IgD-negative memory B cell (primary cell): Measurements from ENCODE around the gene FDX1. TPM values are rescaled to one million over a fixed set of nuclear protein-coding genes. Genes with fewer than 3 reads are reported as not detected.

Experiments used
- H3K27ac Mint-ChIP-seq, 3 donors: one replicate each; pipeline ENCODE4 v1.8.0; 2020 to 2022; ENCODE audit warnings: mild to moderate bottlenecking in 3 of 3, mixed read lengths in 3 of 3, moderate library complexity in 1 of 3
- H3K27me3 Mint-ChIP-seq: one replicate; pipeline ENCODE4 v1.8.0; 2021; ENCODE audit warnings: mixed read lengths
- H3K36me3 Mint-ChIP-seq: one replicate; pipeline ENCODE4 v1.8.0; 2020; ENCODE audit warnings: mild to moderate bottlenecking, mixed read lengths
- H3K4me1 Mint-ChIP-seq, 3 donors: one replicate each; pipeline ENCODE4 v1.8.0; 2020 to 2022; ENCODE audit warnings: mixed read lengths in 3 of 3, mild to moderate bottlenecking in 1 of 3
- H3K4me3 Mint-ChIP-seq, 4 donors: one replicate each; pipeline ENCODE4 v1.8.0; 2020 to 2022; ENCODE audit warnings: mild to moderate bottlenecking in 4 of 4, mixed read lengths in 4 of 4, moderate library complexity in 3 of 4
- H3K9me3 Mint-ChIP-seq, 3 donors: one replicate each; pipeline ENCODE4 v1.8.0; 2020 to 2021; ENCODE audit warnings: mixed read lengths in 3 of 3, mild to moderate bottlenecking in 1 of 3
- polyA plus RNA-seq: library from polyadenylated mRNA; unstranded; fragments of 300-500 nt; fragmentation: Illumina TruSeq; gene quantifications from one replicate; pipeline ENCODE4 v1.2.3, GENCODE V29; 2021

FDX1 gene
- polyA plus RNA-seq, 1 donor from 2014 or later: 18.6 TPM

- H3K4me3 Mint-ChIP-seq: no peak overlapping the region
- peaks cover 10% of the 10 kb centered on the region for H3K36me3 Mint-ChIP-seq
- H3K27me3 Mint-ChIP-seq: no peaks in the 10 kb centered on the region
- no peak overlapping the region for H3K27ac Mint-ChIP-seq
- no peaks in the 10 kb centered on the region for H3K9me3 Mint-ChIP-seq
- H3K4me1 Mint-ChIP-seq: peaks cover 0 to 1% (median 0%) of the 10 kb centered on the region in 3 donors
These were observed 41.0 kb downstream of the FDX1 start for GRCh38 chr11:110470716-110471115.

DNA sequence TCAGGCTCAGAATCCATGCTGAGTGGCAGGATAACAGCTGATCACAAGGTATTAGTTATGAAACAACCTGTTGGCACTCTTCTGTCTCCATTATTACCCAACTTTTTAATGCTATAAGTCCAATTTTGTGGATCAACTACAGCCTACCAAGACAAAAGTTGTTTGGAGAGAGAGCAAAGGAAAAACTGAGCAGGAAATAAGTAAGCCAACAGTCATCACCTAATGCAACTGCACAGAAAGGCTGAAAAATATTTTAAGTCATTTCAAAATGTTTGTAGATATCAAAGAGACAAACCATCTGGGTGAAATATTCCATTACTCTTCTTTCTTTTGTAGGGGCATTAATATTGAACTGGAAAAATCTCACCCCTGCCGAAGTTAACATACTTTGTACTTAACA lies 41.6 kb downstream of the FDX1 start:
- Mint-ChIP-seq H3K4me3 (no peak overlapping the region), H3K4me1 (peaks cover 0 to 1% (median 0%) of the 10 kb centered on the region in 3 donors), H3K27ac (no peak overlapping the region), H3K27me3 (no peaks in the 10 kb centered on the region), H3K36me3 (peaks cover 11% of the 10 kb centered on the region), H3K9me3 (no peaks in the 10 kb centered on the region)

DNA sequence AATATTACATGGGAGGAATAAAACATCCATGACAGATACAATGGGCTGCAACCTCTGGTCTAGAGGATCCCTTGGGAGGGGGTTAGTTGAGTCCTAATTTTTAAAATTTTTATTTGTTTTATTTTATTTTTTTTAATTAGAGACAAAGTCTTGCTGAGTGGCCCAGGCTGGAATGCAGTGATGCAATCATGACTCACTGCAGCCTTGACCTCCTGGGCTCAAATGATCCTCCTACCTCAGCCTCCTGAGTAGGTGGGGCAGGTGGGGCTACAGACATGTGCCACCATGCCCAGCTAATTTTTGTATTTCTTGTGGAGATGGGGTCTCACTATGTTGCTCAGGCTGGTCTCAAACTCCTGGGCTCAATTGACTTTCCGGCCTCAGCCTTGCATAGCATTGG lies 43.1 kb downstream of the FDX1 start:
- H3K27ac Mint-ChIP-seq: no peak overlapping the region
- peaks cover 0 to 1% (median 0%) of the 10 kb centered on the region in 3 donors for H3K4me1 Mint-ChIP-seq
- no peak overlapping the region for H3K4me3 Mint-ChIP-seq
- H3K9me3 Mint-ChIP-seq: no peaks in the 10 kb centered on the region
- H3K27me3 Mint-ChIP-seq: no peaks in the 10 kb centered on the region
- H3K36me3 Mint-ChIP-seq: peaks cover 10% of the 10 kb centered on the region

DNA sequence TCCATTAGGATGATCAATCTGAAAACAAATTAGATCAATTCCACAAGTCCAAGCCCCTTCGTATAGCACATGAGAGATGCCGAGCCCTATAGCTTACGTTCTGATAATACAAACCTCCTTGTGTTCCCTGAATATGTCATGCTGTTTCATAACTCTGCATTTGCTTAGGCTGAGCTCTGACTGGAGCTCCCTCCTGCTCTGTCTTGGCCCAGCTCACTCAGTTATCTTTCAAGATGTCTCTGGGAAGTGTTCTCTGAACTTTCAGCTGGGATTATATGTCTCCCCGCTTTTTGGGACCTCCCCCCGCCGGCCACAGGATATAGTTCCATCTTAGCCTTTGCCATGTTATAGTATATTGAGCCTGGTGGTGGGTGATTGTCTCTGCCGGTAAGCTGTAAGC lies 44.0 kb downstream of the FDX1 start:
- Mint-ChIP-seq H3K36me3 (peaks cover 7% of the 10 kb centered on the region), H3K27ac (no peak overlapping the region), H3K27me3 (no peaks in the 10 kb centered on the region), H3K4me1 (peaks cover 0 to 1% (median 0%) of the 10 kb centered on the region in 3 donors), H3K9me3 (no peaks in the 10 kb centered on the region), H3K4me3 (no peak overlapping the region)

DNA sequence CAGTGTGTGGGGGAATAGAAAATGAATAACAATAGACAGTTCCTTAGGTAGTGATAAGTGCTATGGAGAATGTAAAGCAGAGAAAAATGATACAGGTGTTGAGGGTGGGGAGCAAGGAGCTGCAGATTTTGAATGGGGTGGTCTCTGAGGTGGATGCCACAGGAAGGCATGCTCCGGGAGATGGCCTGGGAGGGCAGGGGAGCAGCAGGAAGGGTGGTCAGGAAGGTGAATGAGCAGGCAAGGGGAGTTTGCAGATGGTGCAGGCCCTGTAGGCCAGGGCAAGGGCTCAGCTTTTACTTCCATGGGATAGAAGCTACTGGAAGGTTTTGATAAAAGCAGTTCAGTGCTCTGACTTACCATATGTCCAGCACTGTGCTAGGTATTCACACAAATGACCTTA lies 44.8 kb downstream of the FDX1 start:
- Mint-ChIP-seq H3K27me3 (no peaks in the 10 kb centered on the region), H3K4me1 (peaks cover 0 to 6% (median 4%) of the 10 kb centered on the region in 3 donors), H3K4me3 (no peak overlapping the region), H3K36me3 (peaks cover 5% of the 10 kb centered on the region), H3K9me3 (no peaks in the 10 kb centered on the region), H3K27ac (no peak overlapping the region)

GRCh38 chr11:110475671-110476070 lies 45.9 kb downstream of the FDX1 start:
- peaks cover 0 to 7% (median 4%) of the 10 kb centered on the region in 3 donors for H3K4me1 Mint-ChIP-seq
- H3K27me3 Mint-ChIP-seq: no peaks in the 10 kb centered on the region
- H3K36me3 Mint-ChIP-seq: peaks cover 5% of the 10 kb centered on the region
- no peaks in the 10 kb centered on the region for H3K9me3 Mint-ChIP-seq
- H3K27ac Mint-ChIP-seq: no peak overlapping the region
- H3K4me3 Mint-ChIP-seq: no peak overlapping the region

DNA sequence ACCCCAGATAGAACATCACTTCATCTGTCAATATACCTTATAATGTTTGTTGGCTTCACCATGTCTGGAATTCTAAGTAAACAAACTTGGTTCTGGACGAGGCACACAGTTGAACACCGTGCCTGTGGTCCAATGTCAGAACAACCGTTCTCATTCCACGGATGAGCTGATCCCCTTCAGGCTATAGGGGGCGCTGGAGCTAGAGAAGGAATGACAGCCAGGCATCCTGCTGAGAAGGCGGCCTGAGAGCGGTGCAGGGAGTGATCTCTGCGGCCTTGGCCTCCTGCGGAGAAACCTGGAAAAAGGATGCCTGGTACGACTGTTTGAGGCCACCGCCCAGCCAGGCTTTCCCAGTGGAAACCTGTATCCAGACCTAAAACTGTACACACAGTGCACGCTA lies 48.7 kb downstream of the FDX1 start:
- Mint-ChIP-seq H3K4me1 (peaks cover 0 to 7% (median 4%) of the 10 kb centered on the region in 3 donors), H3K36me3 (peaks cover 6% of the 10 kb centered on the region)

DNA sequence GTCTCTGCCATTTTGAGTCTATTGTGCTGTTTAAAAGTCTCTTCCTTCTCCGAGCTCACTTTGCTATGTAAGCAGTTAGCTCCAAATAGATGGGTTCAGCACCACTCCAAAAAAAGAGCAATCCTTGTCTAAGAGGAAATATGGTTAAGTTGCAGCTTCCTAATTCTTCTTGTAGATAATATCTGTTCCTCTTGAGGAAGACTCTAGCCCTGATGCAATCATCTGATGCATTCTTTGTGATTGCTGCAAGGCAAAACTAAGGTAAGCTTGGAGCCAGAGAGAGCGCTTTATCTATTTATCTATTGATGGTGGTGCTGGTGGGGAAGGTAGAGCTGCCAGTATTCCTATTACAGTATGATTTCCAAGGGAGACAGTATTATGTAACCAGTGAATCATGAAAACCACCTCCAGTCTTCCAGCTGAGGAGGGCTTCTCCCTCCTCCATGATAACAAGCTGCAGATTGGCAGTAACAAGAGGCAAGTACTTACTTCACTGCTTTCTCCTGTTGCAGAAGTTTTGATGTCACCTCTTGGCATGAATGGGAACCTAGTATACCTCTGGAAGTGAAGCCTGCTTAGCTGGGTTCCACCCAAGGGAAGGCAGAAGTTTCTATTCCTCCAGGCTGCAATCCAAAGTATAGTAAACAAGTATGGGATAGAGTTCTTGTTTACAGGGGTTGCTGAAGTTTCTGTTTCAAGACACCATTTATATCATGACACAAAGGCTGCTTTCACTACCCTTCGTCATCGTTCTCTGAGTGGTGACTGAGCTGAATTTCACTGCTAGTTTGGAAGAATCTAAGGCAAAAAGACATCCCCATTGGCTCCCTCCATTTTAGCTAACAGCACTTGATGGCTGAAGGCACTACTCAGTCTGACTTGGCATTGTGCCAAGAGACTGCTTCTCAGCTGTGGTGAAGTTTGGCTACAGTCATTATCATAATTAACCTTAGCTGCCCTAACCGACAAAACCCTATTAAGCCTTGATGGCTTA lies 49.7 kb downstream of the FDX1 start:
- H3K27ac Mint-ChIP-seq: no peak overlapping the region

More for the DNA sequence above, 48.7 kb downstream of the FDX1 start:
- Mint-ChIP-seq H3K4me3 (no peak overlapping the region), H3K27ac (no peak overlapping the region), H3K27me3 (no peaks in the 10 kb centered on the region), H3K9me3 (no peaks in the 10 kb centered on the region)

DNA sequence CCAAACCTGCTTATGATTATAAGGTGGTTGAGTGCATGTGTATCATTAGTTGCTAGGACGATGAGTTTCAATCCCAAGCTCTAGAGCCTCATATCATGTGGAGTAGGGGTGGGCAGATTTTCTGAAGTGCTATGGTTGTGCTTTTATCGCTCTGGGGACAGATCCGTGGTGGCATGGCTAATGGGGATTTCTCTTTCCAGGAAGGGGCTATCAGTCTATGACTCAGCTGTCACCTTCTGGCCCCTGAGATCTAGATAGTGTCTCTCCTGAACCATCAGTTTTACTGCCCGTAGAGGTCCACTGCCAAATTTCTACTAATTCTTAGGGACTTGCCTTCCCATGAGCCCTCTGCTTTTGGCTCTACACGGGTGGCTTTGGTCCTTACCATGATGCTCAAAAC lies 51.8 kb downstream of the FDX1 start:
- Mint-ChIP-seq H3K9me3 (no peaks in the 10 kb centered on the region), H3K36me3 (peaks cover 5% of the 10 kb centered on the region), H3K4me3 (no peak overlapping the region), H3K27ac (peak overlapping the region in 1 of 3 donors; percentile 33), H3K27me3 (no peaks in the 10 kb centered on the region), H3K4me1 (peaks cover 0 to 7% (median 4%) of the 10 kb centered on the region in 3 donors)

More for the DNA sequence above, 49.7 kb downstream of the FDX1 start:
- peaks cover 6% of the 10 kb centered on the region for H3K36me3 Mint-ChIP-seq
- no peak overlapping the region for H3K4me3 Mint-ChIP-seq
- H3K4me1 Mint-ChIP-seq: peaks cover 0 to 7% (median 4%) of the 10 kb centered on the region in 3 donors
- no peaks in the 10 kb centered on the region for H3K9me3 Mint-ChIP-seq
- H3K27me3 Mint-ChIP-seq: no peaks in the 10 kb centered on the region

- H3K4me3 Mint-ChIP-seq: no peak overlapping the region
- no peaks in the 10 kb centered on the region for H3K4me1 Mint-ChIP-seq
- H3K27ac Mint-ChIP-seq: no peak overlapping the region
- H3K36me3 Mint-ChIP-seq: peaks cover 5% of the 10 kb centered on the region
- H3K9me3 Mint-ChIP-seq: no peaks in the 10 kb centered on the region
- H3K27me3 Mint-ChIP-seq: no peaks in the 10 kb centered on the region
These were observed 56.4 kb downstream of the FDX1 start for GRCh38 chr11:110486156-110486555.

DNA sequence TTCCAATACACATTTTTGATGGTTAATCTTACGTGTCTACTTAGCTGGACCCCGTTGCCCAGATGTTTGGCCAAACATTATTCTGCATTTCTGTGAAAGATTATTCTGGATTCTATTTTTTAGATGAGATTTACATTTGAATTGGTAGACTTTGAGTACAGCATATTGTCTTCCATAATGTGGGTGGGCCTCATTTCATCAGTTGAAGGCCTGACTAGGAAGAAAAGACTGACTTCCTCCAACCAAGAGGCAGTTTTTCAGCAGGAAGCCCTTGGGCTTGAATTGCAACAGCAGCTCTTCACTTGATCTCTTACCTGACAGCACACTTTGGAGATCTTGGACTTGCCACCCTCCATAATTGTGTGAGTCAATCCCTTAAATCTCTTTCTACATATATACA lies 58.7 kb downstream of the FDX1 start:
- Mint-ChIP-seq H3K36me3 (no peaks in the 10 kb centered on the region), H3K27me3 (peaks cover 2% of the 10 kb centered on the region), H3K27ac (no peak overlapping the region), H3K9me3 (no peaks in the 10 kb centered on the region), H3K4me1 (no peaks in the 10 kb centered on the region), H3K4me3 (no peak overlapping the region)

- Mint-ChIP-seq H3K4me1 (no peaks in the 10 kb centered on the region), H3K9me3 (no peaks in the 10 kb centered on the region), H3K27ac (no peak overlapping the region), H3K27me3 (peaks cover 2% of the 10 kb centered on the region), H3K36me3 (peaks cover 3% of the 10 kb centered on the region), H3K4me3 (no peak overlapping the region)
These were observed 61.1 kb downstream of the FDX1 start for GRCh38 chr11:110490886-110491285.

DNA sequence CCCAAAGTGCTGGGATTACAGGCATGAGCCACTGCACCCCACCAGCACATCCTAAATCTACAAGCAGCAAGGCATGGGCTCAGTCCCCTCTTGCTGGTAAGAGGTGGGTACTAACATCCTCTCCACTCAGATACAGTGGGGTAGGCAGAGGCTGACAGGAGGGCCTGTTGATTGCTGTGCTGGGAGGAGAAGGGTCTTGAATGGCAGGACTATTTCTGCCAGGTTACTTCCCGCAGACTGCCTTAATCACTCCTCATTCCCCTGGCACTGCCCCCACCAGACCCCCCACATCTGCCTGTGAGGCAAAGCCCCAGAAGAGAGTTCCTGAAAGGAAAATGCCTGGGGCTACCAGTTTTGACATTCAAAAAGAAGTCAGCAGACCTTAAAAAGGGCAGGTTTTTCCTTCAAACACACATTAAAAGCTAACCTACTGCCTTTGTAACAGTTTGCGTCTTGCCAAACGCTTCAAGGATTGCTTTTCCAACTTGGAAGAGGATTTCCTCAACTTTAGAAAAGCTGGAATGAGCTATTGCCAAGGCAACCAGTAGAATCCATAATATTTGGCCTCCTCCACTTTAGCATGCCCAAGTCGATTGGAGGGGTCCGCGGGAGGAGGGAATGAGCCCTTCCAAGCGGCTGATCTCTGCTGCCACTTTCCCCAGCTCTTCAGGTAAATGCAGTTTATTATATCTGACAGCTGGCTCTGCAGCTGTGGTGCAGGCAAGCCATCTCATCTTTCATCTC lies 62.0 kb downstream of the FDX1 start:
- Mint-ChIP-seq H3K4me1 (no peaks in the 10 kb centered on the region), H3K27ac (no peak overlapping the region), H3K36me3 (peaks cover 3% of the 10 kb centered on the region), H3K4me3 (no peak overlapping the region), H3K9me3 (no peaks in the 10 kb centered on the region), H3K27me3 (peaks cover 2% of the 10 kb centered on the region)

DNA sequence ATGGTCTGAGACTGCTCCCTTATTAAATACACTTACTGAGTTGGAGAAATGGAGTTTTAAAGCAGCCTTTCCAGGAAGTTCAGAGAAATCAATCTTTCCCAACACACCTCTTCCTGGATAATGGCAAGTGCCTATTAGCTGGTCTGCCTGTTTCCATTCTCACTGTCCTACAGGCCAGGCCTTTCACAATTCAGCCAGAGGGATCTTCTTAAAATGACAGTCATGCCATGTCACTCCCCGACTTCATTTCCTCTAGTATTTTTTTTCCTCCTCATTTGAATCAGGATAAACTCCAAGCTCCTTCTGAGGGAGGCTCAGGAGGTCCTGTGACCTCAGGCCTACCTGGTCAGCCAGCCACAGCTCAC lies 62.6 kb downstream of the FDX1 start:
- no peak overlapping the region for H3K4me3 Mint-ChIP-seq
- no peaks in the 10 kb centered on the region for H3K9me3 Mint-ChIP-seq
- no peaks in the 10 kb centered on the region for H3K4me1 Mint-ChIP-seq
- H3K27ac Mint-ChIP-seq: no peak overlapping the region
- peaks cover 2% of the 10 kb centered on the region for H3K27me3 Mint-ChIP-seq
- H3K36me3 Mint-ChIP-seq: peaks cover 5% of the 10 kb centered on the region

GRCh38 chr11:110493346-110493745 lies 63.6 kb downstream of the FDX1 start:
- peaks cover 2% of the 10 kb centered on the region for H3K27me3 Mint-ChIP-seq
- no peaks in the 10 kb centered on the region for H3K9me3 Mint-ChIP-seq
- peaks cover 0 to 1% (median 0%) of the 10 kb centered on the region in 3 donors for H3K4me1 Mint-ChIP-seq
- H3K36me3 Mint-ChIP-seq: peaks cover 5% of the 10 kb centered on the region
- H3K27ac Mint-ChIP-seq: no peak overlapping the region
- no peak overlapping the region for H3K4me3 Mint-ChIP-seq
